ENCODE results near the gene ADIPOR2.
"Not testable (repeated sequence)": the region's sequence is repeated elsewhere in the genome, so short reads cannot be mapped to it uniquely, and the experiment has no call there.

Gene ADIPOR2

GRCh38 chr12:1705774-1706631, 15.1 kb downstream of the ADIPOR2 start:
- no peak for DNase-seq

DNA sequence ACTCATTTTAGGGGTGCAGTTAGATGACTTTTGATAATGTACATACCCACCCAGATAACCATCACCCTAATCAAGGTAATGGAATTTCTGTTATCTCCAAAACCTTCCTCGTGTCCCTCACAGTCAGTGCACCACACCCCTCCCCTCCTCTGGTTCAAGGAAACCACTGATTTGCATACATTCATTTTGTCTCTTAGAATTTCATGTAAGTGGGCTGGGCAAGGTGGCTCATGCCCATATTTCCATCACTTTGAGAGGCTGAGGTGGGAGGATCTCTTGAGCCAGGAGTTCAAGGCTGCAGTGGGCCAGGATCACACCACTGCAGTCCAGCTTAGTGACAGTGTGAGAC, 15.7 kb downstream of the ADIPOR2 start:
- DNase-seq = no peak

DNA sequence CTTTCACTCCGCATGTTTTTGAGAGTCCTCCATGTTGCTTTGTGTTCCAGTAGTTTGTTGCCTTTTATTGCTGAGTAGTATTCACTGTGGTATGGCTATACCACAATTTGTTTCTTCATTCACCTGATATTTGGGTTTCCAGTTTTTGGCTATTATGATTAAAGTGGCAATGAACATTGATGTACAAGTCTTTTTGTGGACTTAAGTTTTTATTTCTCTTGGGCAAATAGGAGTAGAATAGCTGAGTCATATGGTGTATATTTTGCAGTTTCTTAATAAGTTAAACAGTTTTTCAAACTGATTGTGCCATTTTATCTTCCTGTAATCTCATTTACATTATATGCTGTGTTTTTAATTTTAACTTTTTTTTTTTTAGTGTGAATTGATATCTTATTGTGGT, 16.2 kb downstream of the ADIPOR2 start:
- DNase-seq = no peak

DNA sequence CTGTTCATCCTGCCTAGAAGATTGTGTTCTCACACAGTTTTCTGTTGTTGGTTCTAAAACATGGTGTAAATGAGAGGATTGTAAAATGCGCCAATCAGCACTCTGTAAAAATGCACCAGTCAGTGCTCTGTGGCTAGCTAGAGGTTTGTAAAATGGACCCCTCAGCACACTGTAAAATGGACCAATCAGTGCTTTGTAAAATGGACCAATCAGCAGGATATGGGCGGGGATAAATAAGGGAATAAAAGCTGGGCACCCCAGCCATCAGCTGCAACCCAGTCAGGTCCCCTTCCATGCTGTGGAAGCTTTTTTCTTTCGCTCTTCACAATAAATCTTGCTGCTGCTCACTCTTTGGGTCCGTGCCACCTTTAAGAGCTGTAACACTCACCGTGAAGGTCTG, 19.1 kb downstream of the ADIPOR2 start:
- DNase-seq = not testable (repeated sequence)

DNA sequence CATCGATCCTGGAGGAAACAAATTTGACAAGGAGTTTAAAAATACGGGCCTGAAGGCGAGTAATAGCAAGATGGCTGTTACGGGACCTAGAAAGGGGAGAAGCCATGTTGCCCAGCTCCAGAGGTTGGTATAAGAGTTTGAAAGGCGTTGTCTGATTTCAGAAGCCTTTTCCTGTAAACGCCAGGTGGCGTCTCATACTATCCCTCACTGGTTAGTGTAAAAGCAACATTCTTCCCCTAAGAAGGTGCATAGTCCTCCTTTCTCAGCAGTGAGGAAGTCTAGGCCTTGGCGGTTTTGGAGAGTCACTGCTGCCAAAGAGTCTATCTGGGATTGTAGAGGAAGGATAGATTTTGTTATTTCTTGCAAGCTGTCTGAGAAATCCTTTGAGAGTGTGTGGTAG, 20.0 kb downstream of the ADIPOR2 start:
- DNase-seq = not testable (repeated sequence)

DNA sequence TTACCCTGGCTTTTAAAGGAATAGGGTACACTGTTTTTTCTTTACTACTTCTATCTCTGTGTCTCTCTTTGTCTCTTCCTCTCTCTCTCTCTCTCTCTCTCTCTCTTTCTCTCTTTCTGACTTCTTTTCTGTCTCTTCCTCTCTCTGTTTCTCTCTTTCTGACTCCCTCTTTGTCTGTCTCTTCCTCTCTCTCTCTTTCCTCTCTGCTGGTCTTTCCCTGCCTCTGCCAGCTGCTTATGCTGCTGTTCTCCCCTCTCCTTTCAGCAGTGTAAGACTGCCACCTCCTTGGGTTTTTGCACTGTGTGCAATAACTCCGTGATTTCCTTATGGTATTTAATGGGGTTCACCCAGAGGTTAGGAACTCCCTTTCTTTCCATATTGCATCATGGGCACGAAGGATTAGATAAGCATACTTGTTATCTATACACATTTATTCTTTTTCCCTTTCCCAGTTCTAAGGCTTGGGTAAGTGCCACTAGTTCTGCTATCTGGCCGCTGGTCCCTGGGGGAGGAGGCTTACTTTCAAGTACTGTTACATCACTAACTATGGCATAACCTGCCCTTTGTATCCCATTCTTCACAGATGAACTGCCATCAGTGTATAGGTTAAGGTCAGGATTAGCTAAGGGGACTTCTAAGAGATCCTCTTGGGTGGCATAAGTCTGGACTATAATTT, 20.8 kb downstream of the ADIPOR2 start:
- DNase-seq = not testable (repeated sequence)

- DNase-seq = not testable (repeated sequence)
Measured at GRCh38 chr12:1712305-1712704, 21.4 kb downstream of the ADIPOR2 start.

DNA sequence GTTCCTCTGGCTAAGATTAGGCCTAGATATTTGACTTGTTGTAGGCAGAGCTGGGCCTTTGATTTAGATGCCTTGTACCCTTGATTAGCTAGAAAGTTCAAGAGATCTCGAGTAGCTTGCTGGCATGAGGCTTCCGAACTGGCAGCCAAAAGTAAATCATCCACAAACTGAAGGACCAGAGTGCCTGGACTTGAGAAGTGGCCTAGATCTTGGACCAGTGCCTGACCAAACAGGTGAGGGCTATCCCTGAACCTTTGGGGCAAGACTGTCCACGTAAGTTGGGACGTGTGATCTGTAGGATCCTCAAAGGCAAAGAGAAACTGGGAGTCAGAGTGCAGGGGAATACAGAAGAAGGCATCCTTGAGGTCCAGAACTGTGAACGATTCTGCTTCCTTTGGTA, 22.0 kb downstream of the ADIPOR2 start:
- not testable (repeated sequence) for DNase-seq

GRCh38 chr12:1713783-1714348, 23.0 kb downstream of the ADIPOR2 start:
- not testable (repeated sequence) for DNase-seq

GRCh38 chr12:1715459-1715858, 24.6 kb downstream of the ADIPOR2 start:
- not testable (repeated sequence) for DNase-seq

DNA sequence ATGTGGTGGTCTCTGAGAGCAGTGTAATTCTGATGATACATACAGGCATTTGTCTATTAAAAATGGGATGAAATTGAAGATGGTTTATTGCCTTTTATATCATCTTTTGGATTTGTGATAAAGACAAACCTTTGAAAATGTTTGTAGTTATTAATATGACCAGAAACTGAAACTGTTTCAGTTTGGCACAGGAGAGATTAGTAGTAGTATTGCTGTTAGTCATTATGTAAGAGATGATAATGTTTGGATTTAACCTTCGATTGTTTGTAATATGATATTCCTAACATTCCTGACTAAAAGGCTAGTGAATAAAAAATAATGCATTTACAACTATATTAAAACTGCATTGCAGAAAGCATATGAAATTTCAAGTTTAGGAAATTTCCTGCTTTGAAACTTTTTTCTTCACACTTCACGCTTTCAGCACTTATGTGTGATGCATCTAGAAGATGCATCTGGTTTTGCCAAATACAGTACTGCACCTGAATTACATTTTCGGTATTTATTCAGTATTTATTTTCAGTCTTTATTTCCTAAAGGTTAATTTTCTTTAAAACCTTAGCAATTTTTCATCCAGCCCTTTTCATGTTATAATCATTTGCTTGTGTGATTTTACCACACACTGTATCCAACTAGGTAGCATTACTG, 25.5 kb downstream of the ADIPOR2 start:
- no peak for DNase-seq

DNA sequence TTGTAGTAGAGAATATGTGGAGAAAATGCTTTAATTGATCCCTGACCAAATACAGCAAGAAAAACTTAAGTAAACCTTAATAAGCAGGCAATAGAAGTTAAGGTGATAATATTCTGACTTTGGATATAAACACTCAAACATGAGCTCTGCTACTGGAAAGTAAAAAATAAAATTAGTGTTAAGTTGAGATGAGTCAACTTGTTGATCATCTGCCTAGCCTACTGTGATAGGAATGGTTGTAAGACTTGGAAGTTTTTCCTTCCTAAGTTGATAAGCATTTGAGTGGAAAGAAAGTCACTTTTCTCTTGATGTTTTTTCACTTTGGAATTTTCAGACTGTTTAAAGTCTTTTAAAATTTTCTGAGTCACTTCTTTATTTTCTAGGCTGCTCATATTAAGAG, 26.0 kb downstream of the ADIPOR2 start:
- DNase-seq = no peak

DNA sequence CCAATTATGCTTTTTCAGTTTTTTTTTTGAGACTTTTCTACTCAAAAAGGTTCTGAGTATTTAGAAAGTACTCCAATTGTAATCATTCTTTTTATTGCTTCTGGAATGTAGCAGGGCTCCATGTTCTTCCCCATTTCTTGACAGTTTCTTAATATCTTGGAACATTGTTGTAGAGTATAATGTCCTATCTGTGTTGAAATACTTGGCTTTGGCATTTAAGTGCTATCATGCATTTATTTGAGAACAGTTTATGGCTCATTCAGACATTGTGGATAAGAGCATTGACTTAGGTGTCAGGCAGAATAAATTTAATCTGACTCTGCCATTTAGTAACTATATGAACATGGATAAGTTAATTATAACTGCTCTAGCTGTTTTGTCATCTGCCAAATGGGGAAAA, 28.3 kb downstream of the ADIPOR2 start:
- no peak for DNase-seq

DNA sequence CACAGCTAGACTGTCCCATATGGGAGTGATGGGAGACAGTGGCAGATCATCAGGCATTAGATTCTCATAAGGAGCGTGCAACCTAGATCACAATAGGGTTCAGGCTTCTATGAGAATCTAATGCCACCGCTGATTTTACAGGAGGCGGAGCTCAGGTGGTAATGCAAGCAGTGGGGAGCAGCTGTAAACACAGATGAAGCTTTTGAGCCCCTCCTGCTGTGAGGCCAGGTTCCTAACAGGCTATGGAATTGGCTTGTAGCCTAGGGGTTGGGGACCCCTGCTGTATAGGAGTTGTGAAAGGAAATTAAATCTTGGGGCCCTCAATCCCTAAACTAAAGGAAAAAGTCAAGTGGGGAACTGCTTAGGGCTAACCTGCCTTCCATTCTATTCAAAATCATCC, 29.6 kb downstream of the ADIPOR2 start:
- DNase-seq = peak; percentile 64

DNA sequence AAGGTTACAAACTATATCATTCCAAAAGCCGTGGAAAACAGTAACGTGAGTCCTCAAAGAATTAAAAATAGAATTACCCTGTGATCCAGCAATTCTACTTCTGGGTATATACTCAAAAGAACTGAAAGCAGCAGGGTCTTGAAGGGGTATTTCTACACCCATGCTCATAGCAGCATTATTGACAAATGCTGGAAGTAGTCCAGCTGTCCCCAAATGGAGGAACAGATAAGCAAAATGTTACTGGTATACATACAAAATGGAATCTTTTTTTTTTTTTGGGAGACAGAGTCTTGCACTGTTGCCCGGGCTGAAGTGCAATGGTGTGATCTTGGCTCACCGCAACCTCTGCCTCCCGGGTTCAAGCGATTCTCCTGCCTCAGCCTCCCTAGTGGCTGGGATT, 32.9 kb downstream of the ADIPOR2 start:
- DNase-seq = no peak

GRCh38 chr12:1724250-1724649, 33.4 kb downstream of the ADIPOR2 start:
- DNase-seq = no peak

DNA sequence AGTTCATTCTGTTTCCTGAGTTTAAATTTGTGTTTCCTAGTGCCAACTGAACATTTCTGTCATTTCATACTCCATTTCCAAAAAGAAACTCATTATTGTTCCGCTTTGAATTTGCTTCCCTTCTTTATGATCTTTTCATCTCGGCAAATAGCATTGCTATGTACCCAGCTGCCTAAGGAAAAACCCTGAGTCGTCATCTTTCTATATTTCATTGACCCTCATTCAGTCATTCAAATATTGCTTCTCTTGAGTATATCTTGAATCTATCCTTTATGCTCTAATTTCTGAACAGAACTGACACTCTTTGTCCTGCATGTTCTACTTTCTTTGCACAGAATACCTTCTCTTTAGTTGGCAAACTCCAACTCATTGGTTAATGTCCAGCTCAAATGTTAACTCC, 35.9 kb downstream of the ADIPOR2 start:
- DNase-seq = no peak

DNA sequence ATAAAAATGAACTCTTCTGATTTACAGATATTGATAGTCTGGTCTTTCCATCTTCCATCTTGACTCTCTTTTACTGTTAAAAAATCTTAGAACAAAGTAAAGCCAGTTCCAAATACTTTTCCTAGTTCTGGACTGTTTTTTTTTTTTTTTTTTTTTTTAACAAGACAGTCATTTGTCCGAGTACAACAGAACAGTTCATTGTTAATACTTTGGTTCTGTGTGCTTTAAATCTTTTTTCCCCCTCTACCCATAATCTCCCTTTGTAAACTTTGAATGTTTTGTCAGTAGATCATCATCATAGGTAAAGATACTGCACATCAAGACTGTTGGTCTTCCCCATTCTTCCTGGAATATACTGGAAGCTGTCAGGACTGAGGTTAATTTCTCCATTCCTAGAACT, 38.0 kb downstream of the ADIPOR2 start:
- DNase-seq = no peak

GRCh38 chr12:1731019-1731687, 40.3 kb downstream of the ADIPOR2 start:
- DNase-seq = no peak

- DNase-seq = not testable (repeated sequence)
Measured at GRCh38 chr12:1731688-1732078, 40.8 kb downstream of the ADIPOR2 start.

DNA sequence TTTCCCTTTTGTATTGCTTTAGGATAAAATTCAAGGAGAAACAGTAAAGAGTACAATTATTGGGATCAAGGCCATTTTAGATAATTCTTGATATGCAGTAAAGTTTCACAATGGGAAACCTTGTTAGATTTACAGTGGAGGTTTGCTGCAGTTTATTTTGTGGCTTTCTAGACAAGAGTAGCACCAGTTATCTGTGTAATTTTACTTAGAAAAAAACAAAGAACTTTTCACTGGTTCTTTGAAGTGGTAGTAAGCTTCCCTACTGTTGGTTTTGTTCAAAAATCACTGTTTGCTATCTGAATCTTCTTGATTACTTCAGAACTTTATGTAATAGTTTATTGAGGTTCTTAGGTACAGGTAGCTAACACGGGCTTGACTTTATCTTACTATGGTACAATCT, 42.0 kb downstream of the ADIPOR2 start:
- no peak for DNase-seq

GRCh38 chr12:1733712-1734111, 42.8 kb downstream of the ADIPOR2 start:
- DNase-seq = not testable (repeated sequence)

GRCh38 chr12:1737652-1738286, 46.9 kb downstream of the ADIPOR2 start:
- DNase-seq = no peak
